Mammary epithelial cell (primary cell): Measurements from ENCODE around the gene HS2ST1.

Source experiments
- EZH2 ChIP-seq: IDR thresholded peaks from 2 replicates; pipeline ENCODE4 v1.6.1; 2012; ENCODE audit warnings: low read length, inconsistent platforms, borderline replicate concordance
- TF ChIP-seq, protein P1 (sequence below), 2 donors: IDR thresholded peaks in 1 of 2; conservative IDR thresholded peaks in 1 of 2; 2 replicates each; pipeline ENCODE4 v1.5.1; 2011 to 2012; ENCODE audit warnings: inconsistent platforms in 2 of 2, low read length in 2 of 2, mild to moderate bottlenecking in 2 of 2, control low read depth in 1 of 2, low read depth in 1 of 2; ENCODE audit not compliant: insufficient read depth in 1 of 2; ENCODE audit errors: extremely low read depth in 1 of 2

GRCh38 chr1:86988835-86989234 is 74.4 kb downstream of the HS2ST1 start:
- TF ChIP-seq, protein P1, sequence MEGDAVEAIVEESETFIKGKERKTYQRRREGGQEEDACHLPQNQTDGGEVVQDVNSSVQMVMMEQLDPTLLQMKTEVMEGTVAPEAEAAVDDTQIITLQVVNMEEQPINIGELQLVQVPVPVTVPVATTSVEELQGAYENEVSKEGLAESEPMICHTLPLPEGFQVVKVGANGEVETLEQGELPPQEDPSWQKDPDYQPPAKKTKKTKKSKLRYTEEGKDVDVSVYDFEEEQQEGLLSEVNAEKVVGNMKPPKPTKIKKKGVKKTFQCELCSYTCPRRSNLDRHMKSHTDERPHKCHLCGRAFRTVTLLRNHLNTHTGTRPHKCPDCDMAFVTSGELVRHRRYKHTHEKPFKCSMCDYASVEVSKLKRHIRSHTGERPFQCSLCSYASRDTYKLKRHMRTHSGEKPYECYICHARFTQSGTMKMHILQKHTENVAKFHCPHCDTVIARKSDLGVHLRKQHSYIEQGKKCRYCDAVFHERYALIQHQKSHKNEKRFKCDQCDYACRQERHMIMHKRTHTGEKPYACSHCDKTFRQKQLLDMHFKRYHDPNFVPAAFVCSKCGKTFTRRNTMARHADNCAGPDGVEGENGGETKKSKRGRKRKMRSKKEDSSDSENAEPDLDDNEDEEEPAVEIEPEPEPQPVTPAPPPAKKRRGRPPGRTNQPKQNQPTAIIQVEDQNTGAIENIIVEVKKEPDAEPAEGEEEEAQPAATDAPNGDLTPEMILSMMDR (conservative IDR thresholded peaks at IDR 0.05 in 1 of 2, IDR thresholded peaks at IDR 0.05 in 1 of 2; ENCODE audit: extremely low read depth in 1 of 2, insufficient read depth in 1 of 2, low read depth in 1 of 2, low read length in 2 of 2): no peak
- no peak for TF ChIP-seq EZH2
